Left lung (tissue), 10 donors: ENCODE results near the gene SLC17A9. TPM values are rescaled to one million over a fixed set of nuclear protein-coding genes. Genes with fewer than 3 reads are reported as not detected.

Experiments
- ATAC-seq: fragments of 200-7000 bp; cut with Tn5 transposase; one replicate; pipeline ENCODE4 v1.9.1; 2020; ENCODE audit warnings: moderate library complexity
- DNase-seq, 4 donors: peaks; one replicate each; pipeline ENCODE4 v3.0.0-alpha.2; 2013 to 2020
- H3K27ac ChIP-seq, 2 donors: fragments of 200-600 bp; sonication (generic) in 1 of 2; one replicate each; pipeline versions ENCODE4 v1.5.0 to v1.8.0; 2020 to 2021
- H3K27me3 ChIP-seq, 2 donors: fragments of 200-600 bp; sonication (generic) in 1 of 2; one replicate each; pipeline versions ENCODE4 v1.5.0 to v1.8.0; 2020 to 2021
- H3K36me3 ChIP-seq, 2 donors: fragments of 200-600 bp; sonication (generic) in 1 of 2; one replicate each; pipeline versions ENCODE4 v1.5.0 to v1.8.0; 2020 to 2021
- H3K4me1 ChIP-seq, 2 donors: fragments of 200-600 bp; one replicate each; pipeline ENCODE4 v1.8.0; 2021
- H3K4me3 ChIP-seq, 2 donors: fragments of 200-600 bp; sonication (generic) in 1 of 2; one replicate each; pipeline versions ENCODE4 v1.5.0 to v1.8.0; 2020 to 2021; ENCODE audit warnings: mild to moderate bottlenecking in 1 of 2
- H3K9me3 ChIP-seq, 2 donors: fragments of 200-600 bp; sonication (generic) in 1 of 2; one replicate each; pipeline versions ENCODE4 v1.5.0 to v1.8.0; 2020 to 2021
- CTCF ChIP-seq, 2 donors: fragments of 200-600 bp; sonication (generic) in 1 of 2; IDR thresholded peaks; one replicate each; pipeline versions ENCODE4 v1.5.0 to v1.8.0; 2021; ENCODE audit warnings: antibody characterized with exemption in 2 of 2
- intact Hi-C, 2 donors: fragments of 100-400 bp; cut with DNase I; formaldehyde crosslinking; loops; one replicate each; pipeline versions ENCODE4 v1.11.2 to v1.14.2; 2022
- polyA plus RNA-seq, 6 donors: library from polyadenylated mRNA; unstranded; fragments of 120-200 nt; gene quantifications; one replicate each; pipeline ENCODE4 v1.2.1, GENCODE V29; 2013; ENCODE audit not compliant: insufficient read length in 6 of 6
- total RNA-seq, 2 donors: library from RNA; stranded (reverse); fragmentation: NEBNext Ultra II Directional; extraction: Animal tissue kit (Norgen Biotek cat#: 25700); gene quantifications; one replicate each; pipeline ENCODE4 v1.2.1, GENCODE V29; 2021
- donor health status: DM: no; HTN: yes; CAD: no.
- donor health status: DM: no; HTN: no; CAD: no.

The SLC17A9 gene
- total and polyA plus RNA-seq, 8 donors = 2.1 to 18.1 (median 3.7) TPM

- no peak for TF ChIP-seq CTCF (IDR thresholded peaks at IDR 0.05)
- Histone ChIP-seq H3K9me3 (no peaks in the 10 kb centered on the region), H3K27me3 (peaks cover 58 to 91% of the 10 kb centered on the region in 2 donors), H3K27ac (no peak overlapping the region), H3K36me3 (no peaks in the 10 kb centered on the region), H3K4me3 (no peak overlapping the region), H3K4me1 (peaks cover 4 to 8% of the 10 kb centered on the region in 2 donors)
- ATAC-seq (no peak), DNase-seq (no peak)
- intact Hi-C loops = no loop called here
Measured at GRCh38 chr20:62975812-62976508, 23.5 kb downstream of the SLC17A9 start.

- no peak overlapping the region for H3K4me3 ChIP-seq
- TF ChIP-seq CTCF (IDR thresholded peaks at IDR 0.05) = no peak
- H3K27me3 ChIP-seq = peaks cover 60 to 96% of the 10 kb centered on the region in 2 donors
- intact Hi-C loops = no loop called here
- H3K4me1 ChIP-seq = peaks cover 4 to 8% of the 10 kb centered on the region in 2 donors
- H3K9me3 ChIP-seq = no peaks in the 10 kb centered on the region
- no peak overlapping the region for H3K27ac ChIP-seq
- ATAC-seq = no peak
- no peak for DNase-seq
- no peaks in the 10 kb centered on the region for H3K36me3 ChIP-seq
Measured at GRCh38 chr20:62976886-62977285, 24.4 kb downstream of the SLC17A9 start.

GRCh38 chr20:62977613-62978560 lies 25.4 kb downstream of the SLC17A9 start:
- TF ChIP-seq CTCF (IDR thresholded peaks at IDR 0.05) = no peak
- Histone ChIP-seq H3K9me3 (no peaks in the 10 kb centered on the region), H3K4me1 (peaks cover 0 to 4% of the 10 kb centered on the region in 2 donors), H3K27me3 (peaks cover 56 to 100% of the 10 kb centered on the region in 2 donors), H3K4me3 (no peak overlapping the region), H3K27ac (no peak overlapping the region), H3K36me3 (no peaks in the 10 kb centered on the region)
- ATAC-seq (no peak), DNase-seq (no peak)
- intact Hi-C loops = no loop called here

GRCh38 chr20:62978561-62978943 lies 26.0 kb downstream of the SLC17A9 start:
- no peak for TF ChIP-seq CTCF (IDR thresholded peaks at IDR 0.05)
- DNase-seq (no peak), ATAC-seq (no peak)
- intact Hi-C loops = no loop called here
- Histone ChIP-seq H3K9me3 (no peaks in the 10 kb centered on the region), H3K27ac (no peak overlapping the region), H3K4me3 (no peak overlapping the region), H3K36me3 (no peaks in the 10 kb centered on the region), H3K4me1 (no peaks in the 10 kb centered on the region), H3K27me3 (peaks cover 50 to 100% of the 10 kb centered on the region in 2 donors)

- no peaks in the 10 kb centered on the region for H3K9me3 ChIP-seq
- H3K4me3 ChIP-seq = no peak overlapping the region
- DNase-seq (no peak), ATAC-seq (no peak)
- intact Hi-C loops = no loop called here
- no peak overlapping the region for H3K27ac ChIP-seq
- TF ChIP-seq CTCF (IDR thresholded peaks at IDR 0.05) = no peak
- H3K27me3 ChIP-seq = peaks cover 43 to 100% of the 10 kb centered on the region in 2 donors
- no peaks in the 10 kb centered on the region for H3K36me3 ChIP-seq
- no peaks in the 10 kb centered on the region for H3K4me1 ChIP-seq
Measured at GRCh38 chr20:62979310-62979709, 26.8 kb downstream of the SLC17A9 start.
